ENCODE data around the gene TNN. TPM values are rescaled to one million over a fixed set of nuclear protein-coding genes. Genes with fewer than 3 reads are reported as not detected.

Gene TNN
- total and polyA plus RNA-seq, 8 donors = 0.06 to 1.1 (median 0.14) TPM; not detected in 5

DNA sequence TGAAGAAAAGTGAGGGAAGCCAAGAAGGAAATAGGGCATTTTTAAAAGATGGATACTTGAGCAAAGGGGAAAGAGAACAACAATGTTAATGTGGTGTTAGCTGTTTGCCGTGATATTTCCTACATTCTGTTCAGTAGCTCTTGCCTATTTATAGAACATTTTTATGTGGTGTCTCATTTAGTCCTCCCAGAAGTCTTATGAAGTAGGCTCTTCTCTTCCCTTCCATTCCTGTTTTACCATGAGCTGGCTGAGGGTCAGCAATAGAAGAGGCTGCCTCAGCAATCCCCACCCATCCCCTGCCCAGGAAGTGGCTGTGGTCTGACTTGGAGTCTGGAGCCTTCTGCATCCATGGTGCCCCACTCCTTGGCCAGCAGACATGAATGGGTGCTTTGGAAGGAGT lies 64.8 kb downstream of the TNN start:
- DNase-seq = no peak
- H3K27ac ChIP-seq = peak overlapping the region in 4 of 5 donors; percentile 4 to 57 (median 44)
- peaks cover 9 to 56% (median 32%) of the 10 kb centered on the region in 4 donors for H3K4me1 ChIP-seq
- H3K4me3 ChIP-seq = no peak overlapping the region
- H3K36me3 ChIP-seq = no peaks in the 10 kb centered on the region
- 39 to 71% (median 59%) methylated on average over 1 of the region's 1 CpG for WGBS, 5 donors
- H3K9me3 ChIP-seq = no peaks in the 10 kb centered on the region
- H3K27me3 ChIP-seq = no peaks in the 10 kb centered on the region
- intact Hi-C loops (cut with DNase I; ENCODE audit: low total_unique reads) = no loop called here
- TF ChIP-seq, protein P1, sequence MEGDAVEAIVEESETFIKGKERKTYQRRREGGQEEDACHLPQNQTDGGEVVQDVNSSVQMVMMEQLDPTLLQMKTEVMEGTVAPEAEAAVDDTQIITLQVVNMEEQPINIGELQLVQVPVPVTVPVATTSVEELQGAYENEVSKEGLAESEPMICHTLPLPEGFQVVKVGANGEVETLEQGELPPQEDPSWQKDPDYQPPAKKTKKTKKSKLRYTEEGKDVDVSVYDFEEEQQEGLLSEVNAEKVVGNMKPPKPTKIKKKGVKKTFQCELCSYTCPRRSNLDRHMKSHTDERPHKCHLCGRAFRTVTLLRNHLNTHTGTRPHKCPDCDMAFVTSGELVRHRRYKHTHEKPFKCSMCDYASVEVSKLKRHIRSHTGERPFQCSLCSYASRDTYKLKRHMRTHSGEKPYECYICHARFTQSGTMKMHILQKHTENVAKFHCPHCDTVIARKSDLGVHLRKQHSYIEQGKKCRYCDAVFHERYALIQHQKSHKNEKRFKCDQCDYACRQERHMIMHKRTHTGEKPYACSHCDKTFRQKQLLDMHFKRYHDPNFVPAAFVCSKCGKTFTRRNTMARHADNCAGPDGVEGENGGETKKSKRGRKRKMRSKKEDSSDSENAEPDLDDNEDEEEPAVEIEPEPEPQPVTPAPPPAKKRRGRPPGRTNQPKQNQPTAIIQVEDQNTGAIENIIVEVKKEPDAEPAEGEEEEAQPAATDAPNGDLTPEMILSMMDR (IDR thresholded peaks at IDR 0.05) = no peak
- no peak for TF ChIP-seq POLR2A (IDR thresholded peaks at IDR 0.05)
- no peak for TF ChIP-seq POLR2AphosphoS5 (IDR thresholded peaks at IDR 0.05)
- no peak for TF ChIP-seq EP300 (IDR thresholded peaks at IDR 0.05)

DNA sequence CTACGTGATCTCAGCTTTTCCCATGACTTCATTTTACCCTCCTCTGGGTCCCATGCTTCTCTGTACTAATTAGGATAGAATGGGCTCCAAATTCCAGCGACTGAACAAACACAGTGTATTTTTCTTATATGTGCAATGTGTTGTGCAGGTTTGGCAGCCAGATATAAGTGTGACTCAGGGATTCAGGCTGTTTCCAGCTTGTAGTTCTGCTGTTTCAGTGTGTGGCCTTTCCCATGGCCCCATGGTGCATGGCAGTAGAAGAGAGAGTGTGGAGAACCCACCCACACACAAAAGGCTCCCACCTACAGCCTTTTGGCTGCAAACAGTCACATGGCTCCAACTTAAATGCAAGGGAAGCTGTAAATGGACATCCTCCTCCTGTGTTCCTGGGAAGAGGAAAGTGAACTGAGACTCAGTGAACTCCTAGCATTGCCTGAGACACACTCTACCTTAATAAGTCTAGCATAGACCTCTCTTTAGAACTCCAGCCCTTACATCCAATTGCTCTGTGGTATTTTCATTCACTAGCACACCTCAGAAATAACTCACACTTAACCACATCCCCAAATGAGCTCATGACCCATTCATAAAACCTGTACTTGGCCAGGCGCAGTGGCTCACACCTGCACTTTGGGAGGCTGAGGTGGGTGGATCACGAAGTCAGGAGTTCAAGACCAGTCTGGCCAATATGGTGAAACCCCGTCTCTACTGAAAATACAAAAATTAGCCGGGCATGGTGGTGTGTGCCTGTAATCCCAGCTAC lies 66.2 kb downstream of the TNN start:
- intact Hi-C loops (cut with DNase I; ENCODE audit: low total_unique reads) = no loop called here
- no peak for DNase-seq
- no peaks in the 10 kb centered on the region for H3K27me3 ChIP-seq
- no peaks in the 10 kb centered on the region for H3K9me3 ChIP-seq
- H3K36me3 ChIP-seq = no peaks in the 10 kb centered on the region
- H3K4me3 ChIP-seq = no peak overlapping the region
- WGBS, 5 donors = 86 to 91% (median 87%) methylated on average over 4 to 6 of the region's 6 CpGs
- H3K27ac ChIP-seq = no peak overlapping the region
- TF ChIP-seq POLR2A (IDR thresholded peaks at IDR 0.05) (no peak), POLR2AphosphoS5 (IDR thresholded peaks at IDR 0.05) (no peak), EP300 (IDR thresholded peaks at IDR 0.05) (no peak)
- TF ChIP-seq, protein P1 (IDR thresholded peaks at IDR 0.05) = no peak
- H3K4me1 ChIP-seq = peaks cover 4 to 42% (median 25%) of the 10 kb centered on the region in 4 donors

DNA sequence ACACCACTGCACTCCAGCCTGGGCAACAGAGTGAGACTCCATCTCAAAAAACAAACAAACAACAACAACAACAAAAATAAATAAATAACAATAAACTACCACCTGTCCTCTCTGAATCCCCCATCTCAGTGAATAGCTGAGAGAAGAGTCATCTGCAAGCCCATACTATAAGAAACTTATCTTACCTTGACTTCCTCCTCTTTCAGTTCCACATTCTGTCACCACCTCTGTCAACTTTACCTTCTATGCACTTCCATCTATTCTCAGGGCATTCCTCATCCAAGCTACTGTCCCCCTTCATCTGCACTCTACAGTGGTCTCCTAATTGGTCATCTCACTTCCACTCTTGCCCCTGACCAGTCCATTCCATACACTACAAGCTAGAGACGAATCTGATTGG lies 66.9 kb downstream of the TNN start:
- H3K9me3 ChIP-seq = no peaks in the 10 kb centered on the region
- DNase-seq = no peak
- 69 to 84% (median 76%) methylated on average over 1 of the region's 1 CpG for WGBS, 5 donors
- TF ChIP-seq POLR2A (IDR thresholded peaks at IDR 0.05) (no peak), POLR2AphosphoS5 (IDR thresholded peaks at IDR 0.05) (no peak), EP300 (IDR thresholded peaks at IDR 0.05) (no peak)
- TF ChIP-seq, protein P1 (IDR thresholded peaks at IDR 0.05) = no peak
- no peaks in the 10 kb centered on the region for H3K36me3 ChIP-seq
- intact Hi-C loops (cut with DNase I; ENCODE audit: low total_unique reads) = no loop called here
- no peaks in the 10 kb centered on the region for H3K27me3 ChIP-seq
- no peak overlapping the region for H3K27ac ChIP-seq
- no peak overlapping the region for H3K4me3 ChIP-seq
- H3K4me1 ChIP-seq = peaks cover 4 to 35% (median 21%) of the 10 kb centered on the region in 4 donors

DNA sequence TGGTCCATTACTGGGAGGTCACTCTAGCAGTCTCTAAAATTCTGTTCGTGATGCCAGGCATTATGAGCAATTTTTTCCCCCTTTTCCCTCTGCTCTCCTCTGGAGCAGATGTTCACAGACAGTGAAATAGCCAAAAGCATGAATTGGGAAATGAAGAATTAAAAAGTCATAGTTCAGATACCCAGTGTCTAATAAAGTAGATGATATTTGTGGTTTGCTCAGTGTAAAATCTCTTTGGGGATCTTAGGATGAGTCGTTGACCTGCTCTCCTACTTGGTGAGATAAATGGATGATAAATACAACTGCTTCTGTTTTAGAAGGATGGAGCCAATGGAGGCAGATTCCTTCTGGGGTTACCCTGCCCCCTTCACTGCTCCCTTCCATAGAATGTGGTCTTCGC lies 68.6 kb downstream of the TNN start:
- Histone ChIP-seq H3K4me1 (peaks cover 0 to 19% (median 8%) of the 10 kb centered on the region in 4 donors), H3K27ac (no peak overlapping the region), H3K27me3 (no peaks in the 10 kb centered on the region), H3K36me3 (no peaks in the 10 kb centered on the region), H3K9me3 (no peaks in the 10 kb centered on the region), H3K4me3 (no peak overlapping the region)
- WGBS, 5 donors = 77 to 80% (median 78%) methylated on average over 3 of the region's 3 CpGs
- TF ChIP-seq, protein P1 (IDR thresholded peaks at IDR 0.05) = no peak
- intact Hi-C loops (cut with DNase I; ENCODE audit: low total_unique reads) = no loop called here
- no peak for DNase-seq

Data from stomach (tissue), 9 donors.